GM12878 (cell line): ENCODE data around the gene IL1RAPL1. TPM values are rescaled to one million over a fixed set of nuclear protein-coding genes. Genes with fewer than 3 reads are reported as not detected.

Experiments used
- ATAC-seq: fragments of 200-7000 bp; cut with Tn5 transposase; 3 replicates; pipeline ENCODE4 v1.9.1; 2020; ENCODE audit warnings: mild to moderate bottlenecking, moderate library complexity
- BruUV-seq: library from RNA; stranded (reverse); fragments of 400-500 nt; replicated peaks from 2 replicates; lab custom pipeline; 2021; lab: Mats Ljungman, UMichigan
- CTCF ChIA-PET: fragments of 300-600 bp; sonication (Branson Sonifier 250); formaldehyde crosslinking; extraction: SDS; loops from one replicate; lab custom pipeline; 2021; ENCODE audit warnings: inconsistent platforms; lab: Yijun Ruan, JAX
- POLR2A ChIA-PET: fragments of 350-600 bp; formaldehyde crosslinking; extraction: SDS; loops from one replicate; lab custom pipeline; 2021; ENCODE audit warnings: inconsistent platforms; lab: Charles Lee
- RAD21 ChIA-PET: fragments of 300-600 bp; sonication (Branson Sonifier 250); formaldehyde crosslinking; loops from one replicate; lab custom pipeline; 2023; ENCODE audit warnings: antibody characterized with exemption; ENCODE audit not compliant: unreplicated experiment; lab: Charles Lee
- SMC1A ChIA-PET: fragments of 300-600 bp; sonication (Branson Sonifier 250); formaldehyde crosslinking; loops from one replicate; lab custom pipeline; 2023; ENCODE audit not compliant: unreplicated experiment, uncharacterized antibody; lab: Charles Lee
- DNase-seq: peaks from one replicate; pipeline ENCODE4 v3.0.0-alpha.2; 2011; ENCODE audit warnings: low read depth, low spot score
- FAIRE-seq: peaks from 3 replicates; lab custom pipeline; 2011; peaks lifted over from hg19 to GRCh38; lab: Jason Lieb, UNC
- H2AFZ ChIP-seq: 2 replicates; pipeline ENCODE4 v1.6.0; 2011; ENCODE audit warnings: low read depth, low read length, control low read depth; ENCODE audit not compliant: control insufficient read depth
- H3K27ac ChIP-seq: 2 replicates; pipeline ENCODE4 v1.5.1; 2011; ENCODE audit warnings: control low read depth; ENCODE audit not compliant: control insufficient read depth, insufficient read depth
- H3K27me3 ChIP-seq, 2 experiments: replicated peaks in 1 of 2; 2 replicates each; pipeline versions ENCODE4 v1.6.0 to v1.6.1; 2011; ENCODE audit warnings: low read length in 1 of 2; ENCODE audit not compliant: control insufficient read depth in 2 of 2, insufficient read depth in 2 of 2
- H3K36me3 ChIP-seq, 2 experiments: 2 replicates each; pipeline ENCODE4 v1.5.1; 2011; ENCODE audit warnings: low read length in 1 of 2; ENCODE audit not compliant: control insufficient read depth in 2 of 2, insufficient read depth in 2 of 2
- H3K4me1 ChIP-seq: 2 replicates; pipeline ENCODE4 v1.6.1; 2011; ENCODE audit warnings: mild to moderate bottlenecking, low read length, moderate library complexity, mixed read lengths; ENCODE audit not compliant: control insufficient read depth, insufficient read depth
- H3K4me2 ChIP-seq: 2 replicates; pipeline ENCODE4 v1.6.0; 2011; ENCODE audit warnings: control low read depth; ENCODE audit not compliant: control insufficient read depth, insufficient read depth
- H3K4me3 ChIP-seq: fragments of 200-600 bp; sonication (generic); 2 replicates; pipeline ENCODE4 v1.5.1; 2016
- H3K79me2 ChIP-seq: 2 replicates; pipeline ENCODE4 v1.6.0; 2011; ENCODE audit warnings: low read length; ENCODE audit not compliant: control insufficient read depth, insufficient read depth
- H3K9ac ChIP-seq: 2 replicates; pipeline ENCODE4 v1.8.0; 2011; ENCODE audit warnings: low read length, control low read depth, mixed read lengths; ENCODE audit not compliant: control insufficient read depth, insufficient read depth
- H3K9me3 ChIP-seq: replicated peaks from 3 replicates; pipeline ENCODE4 v1.5.1; 2011; ENCODE audit warnings: mild to moderate bottlenecking, low read length; ENCODE audit not compliant: control insufficient read depth, insufficient read depth
- H4K20me1 ChIP-seq: 2 replicates; pipeline ENCODE4 v1.6.0; 2011; ENCODE audit not compliant: control insufficient read depth, insufficient read depth
- CHD4 ChIP-seq: fragments of 200-600 bp; sonication (generic); IDR thresholded peaks from 2 replicates; pipeline ENCODE4 v1.6.1; 2016; ENCODE audit warnings: mild to moderate bottlenecking
- E2F4 ChIP-seq: IDR thresholded peaks from 2 replicates; pipeline ENCODE4 v1.6.1; 2012; ENCODE audit warnings: low read depth, low read length, improper control_type of control experiment
- E2F8 ChIP-seq: fragments of 450-650 bp; IDR thresholded peaks from 2 replicates; pipeline ENCODE4 v1.6.1; 2018; ENCODE audit warnings: mild to moderate bottlenecking, low read depth, moderate library complexity; ENCODE audit not compliant: partially characterized antibody
- NFXL1 ChIP-seq: fragments of 450-650 bp; IDR thresholded peaks from 2 replicates; pipeline ENCODE4 v1.6.1; 2017; ENCODE audit warnings: antibody characterized with exemption, mild to moderate bottlenecking, borderline replicate concordance
- REST ChIP-seq: IDR thresholded peaks from 2 replicates; pipeline ENCODE4 v1.6.1; 2012; ENCODE audit warnings: mild to moderate bottlenecking, low read depth, low read length
- SUPT20H ChIP-seq: IDR thresholded peaks from 2 replicates; pipeline ENCODE4 v1.6.1; 2011; ENCODE audit warnings: low read depth, mild to moderate bottlenecking, low read length, moderate library complexity, borderline replicate concordance; ENCODE audit not compliant: control insufficient read depth
- TCF3 ChIP-seq: IDR thresholded peaks from 2 replicates; pipeline ENCODE4 v1.6.1; 2012; ENCODE audit warnings: low read depth, mild to moderate bottlenecking, low read length, borderline replicate concordance; ENCODE audit not compliant: insufficient read depth
- USF2 ChIP-seq: IDR thresholded peaks from 2 replicates; pipeline ENCODE4 v1.6.1; 2011; ENCODE audit warnings: low read depth, low read length, improper control_type of control experiment, borderline replicate concordance
- WRNIP1 ChIP-seq: IDR thresholded peaks from 2 replicates; pipeline ENCODE4 v1.6.1; 2011; ENCODE audit warnings: low read depth, low read length, improper control_type of control experiment, borderline replicate concordance
- YY1 ChIP-seq: IDR thresholded peaks from 2 replicates; pipeline ENCODE4 v1.6.1; 2011; ENCODE audit warnings: low read depth, mild to moderate bottlenecking, low read length
- ZNF622 ChIP-seq: fragments of 450-650 bp; IDR thresholded peaks from 2 replicates; pipeline ENCODE4 v1.6.1; 2017; ENCODE audit warnings: mild to moderate bottlenecking, inconsistent platforms
- WGBS: methylation state at CpG from one replicate; pipeline ENCODE4 v1.1.6; 2016; ENCODE audit warnings: low lambda C conversion rate; ENCODE audit not compliant: insufficient replicate concordance, insufficient coverage; ENCODE audit errors: missing lambda C conversion rate; 5-methylcytosine and 5-hydroxymethylcytosine counted together
- in situ Hi-C: fragments of 300-500 bp; cut with MboI; formaldehyde crosslinking; loops from 9 replicates; pipeline ENCODE4 v1.14.3; 2018; ENCODE audit warnings: mixed read lengths
- intact Hi-C: fragments of 100-400 bp; cut with micrococcal nuclease; formaldehyde crosslinking; loops from one replicate; pipeline ENCODE4 v1.14.2; 2022; ENCODE audit not compliant: unreplicated experiment
- polyA plus RNA-seq, 11 experiments: library from polyadenylated mRNA; depleted of rRNA in 4 of 11; unstranded in 6 of 11; stranded (reverse) in 5 of 11; fragments of >200 nt; fragmentation: Nextera tagmentation in 4 of 11; fragmentation: Illumina TruSeq in 1 of 11; extraction: Ambion mirVana in 4 of 11; extraction: Trizol in 1 of 11; gene quantifications; 1 replicate in 1 of 11; 2 replicates in 10 of 11; pipeline versions ENCODE4 v1.2.1 to v1.2.3, GENCODE V29; 2011 to 2016; ENCODE audit warnings: inconsistent platforms in 2 of 11, missing spikeins in 2 of 11, low read depth in 1 of 11
- total RNA-seq, 4 experiments: library from RNA; depleted of rRNA in 3 of 4; stranded (reverse); fragments of >200 nt in 3 of 4; fragmentation: Illumina TruSeq in 1 of 4; extraction: Trizol in 1 of 4; gene quantifications; 2 replicates each; pipeline versions ENCODE4 v1.2.1 to v1.2.3, GENCODE V29; 2013 to 2021

Gene IL1RAPL1
- total and polyA plus RNA-seq, 10 of the 15 experiments (the other 5 are each of a cell fraction or from before 2014, with no cell fraction given), result not detected

GRCh38 chrX:28901637-28902036 lies 314.4 kb downstream of the IL1RAPL1 start (continued):
- no peak for TF ChIP-seq REST
- TF ChIP-seq YY1, result no peak
- no peak for TF ChIP-seq NFXL1
- no peak for TF ChIP-seq USF2

GRCh38 chrX:28910487-28910886 lies 323.2 kb downstream of the IL1RAPL1 start:
- SMC1A ChIA-PET, result no interaction called here
- Histone ChIP-seq H3K9ac (no peak overlapping the region), H4K20me1 (no peaks in the 10 kb centered on the region), H3K9me3 (no peaks in the 10 kb centered on the region), H3K79me2 (no peaks in the 10 kb centered on the region), H3K36me3 (no peaks in the 10 kb centered on the region), H2AFZ (no peak overlapping the region), H3K4me3 (no peak overlapping the region), H3K4me1 (no peaks in the 10 kb centered on the region), H3K27ac (no peak overlapping the region), H3K4me2 (no peak overlapping the region), H3K27me3 (no peaks in the 10 kb centered on the region)
- ATAC-seq (no peak), DNase-seq (no peak), FAIRE-seq (no peak)
- in situ Hi-C loops (no loop called here), intact Hi-C loops (no loop called here)
- no TSS peak for BruUV-seq
- POLR2A ChIA-PET, result no interaction called here
- CTCF ChIA-PET, result no interaction called here
- RAD21 ChIA-PET, result no interaction called here
- 0% methylated on average over 2 of the region's 2 CpGs for WGBS
- no peak for TF ChIP-seq CHD4
- no peak for TF ChIP-seq WRNIP1
- no peak for TF ChIP-seq SUPT20H
- TF ChIP-seq E2F4, result no peak
- no peak for TF ChIP-seq ZNF622
- TF ChIP-seq E2F8, result no peak
- no peak for TF ChIP-seq TCF3
